Astrocyte (in vitro differentiated cells and primary cell): Measurements from ENCODE around the gene GSE1.

Source experiments
- CTCF ChIP-seq: IDR thresholded peaks from 2 replicates; pipeline ENCODE4 v1.5.1; 2011; ENCODE audit warnings: low read depth, mild to moderate bottlenecking, inconsistent platforms, low read length, moderate library complexity; ENCODE audit not compliant: insufficient read depth
- EZH2 ChIP-seq: IDR thresholded peaks from 2 replicates; pipeline ENCODE4 v1.6.1; 2012; ENCODE audit warnings: mild to moderate bottlenecking, low read length, inconsistent platforms; ENCODE audit not compliant: insufficient read depth

DNA sequence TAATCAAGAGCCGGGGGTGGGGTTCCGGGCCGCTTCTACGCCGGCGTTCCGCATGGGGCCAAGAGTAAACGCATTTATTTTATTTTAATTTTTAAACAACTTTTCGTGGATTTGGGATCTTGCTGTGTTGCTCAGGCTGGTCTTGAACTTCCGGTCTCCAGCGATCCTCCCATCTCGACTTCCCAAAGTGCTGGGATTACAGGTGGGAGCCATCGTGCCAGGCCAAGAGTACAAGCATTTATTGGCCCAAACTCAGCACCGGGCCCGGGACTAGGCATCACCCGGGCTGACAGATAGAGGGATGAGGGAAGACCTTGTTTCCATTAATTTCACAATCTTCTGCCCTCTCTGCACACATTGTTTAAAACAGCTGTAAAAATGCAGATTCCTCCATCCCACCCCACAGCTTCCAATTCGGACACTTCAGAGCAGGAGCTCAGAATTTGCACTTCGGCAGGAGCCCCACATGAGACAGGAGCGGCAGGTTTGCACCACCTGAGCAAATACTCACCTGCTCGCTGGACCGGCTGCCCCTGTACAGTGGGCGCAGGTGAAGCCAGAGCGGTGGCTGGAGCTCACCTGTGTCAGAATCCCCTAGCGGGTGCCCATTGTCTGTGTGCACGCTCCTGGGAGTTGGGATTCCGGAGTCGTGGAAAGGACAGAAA, 76.3 kb downstream of the GSE1 start:
- no peak for TF ChIP-seq CTCF
- TF ChIP-seq EZH2: no peak
